GM12801 (cell line): ENCODE data around the gene G6PC2.

Experiments used
- TF ChIP-seq, protein P1 (sequence below): IDR thresholded peaks from one replicate; pipeline ENCODE4 v1.5.1; 2011; ENCODE audit warnings: control low read depth; ENCODE audit not compliant: insufficient read length; ENCODE audit errors: extremely low read depth

The G6PC2 gene

DNA sequence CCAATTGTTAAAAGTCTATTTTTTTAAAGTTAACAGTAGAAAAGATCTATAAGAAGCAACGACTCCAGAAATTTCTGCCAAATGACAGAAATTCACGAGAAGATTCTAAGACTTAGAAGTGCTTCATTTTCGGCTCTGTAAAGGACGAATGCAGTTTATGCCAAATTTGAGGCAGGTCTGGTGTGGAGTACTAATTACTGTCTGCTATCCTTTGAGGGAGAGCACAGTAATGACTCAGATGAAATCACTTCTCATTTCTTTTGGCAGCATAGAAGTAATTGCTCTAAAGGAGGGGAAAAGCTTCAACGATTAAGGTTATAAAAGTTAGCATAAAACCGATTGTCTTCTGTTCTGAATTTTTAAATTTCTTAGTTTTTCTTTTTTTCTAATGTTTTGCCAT, 11.4 kb downstream of the G6PC2 start:
- TF ChIP-seq, protein P1, sequence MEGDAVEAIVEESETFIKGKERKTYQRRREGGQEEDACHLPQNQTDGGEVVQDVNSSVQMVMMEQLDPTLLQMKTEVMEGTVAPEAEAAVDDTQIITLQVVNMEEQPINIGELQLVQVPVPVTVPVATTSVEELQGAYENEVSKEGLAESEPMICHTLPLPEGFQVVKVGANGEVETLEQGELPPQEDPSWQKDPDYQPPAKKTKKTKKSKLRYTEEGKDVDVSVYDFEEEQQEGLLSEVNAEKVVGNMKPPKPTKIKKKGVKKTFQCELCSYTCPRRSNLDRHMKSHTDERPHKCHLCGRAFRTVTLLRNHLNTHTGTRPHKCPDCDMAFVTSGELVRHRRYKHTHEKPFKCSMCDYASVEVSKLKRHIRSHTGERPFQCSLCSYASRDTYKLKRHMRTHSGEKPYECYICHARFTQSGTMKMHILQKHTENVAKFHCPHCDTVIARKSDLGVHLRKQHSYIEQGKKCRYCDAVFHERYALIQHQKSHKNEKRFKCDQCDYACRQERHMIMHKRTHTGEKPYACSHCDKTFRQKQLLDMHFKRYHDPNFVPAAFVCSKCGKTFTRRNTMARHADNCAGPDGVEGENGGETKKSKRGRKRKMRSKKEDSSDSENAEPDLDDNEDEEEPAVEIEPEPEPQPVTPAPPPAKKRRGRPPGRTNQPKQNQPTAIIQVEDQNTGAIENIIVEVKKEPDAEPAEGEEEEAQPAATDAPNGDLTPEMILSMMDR: no peak

DNA sequence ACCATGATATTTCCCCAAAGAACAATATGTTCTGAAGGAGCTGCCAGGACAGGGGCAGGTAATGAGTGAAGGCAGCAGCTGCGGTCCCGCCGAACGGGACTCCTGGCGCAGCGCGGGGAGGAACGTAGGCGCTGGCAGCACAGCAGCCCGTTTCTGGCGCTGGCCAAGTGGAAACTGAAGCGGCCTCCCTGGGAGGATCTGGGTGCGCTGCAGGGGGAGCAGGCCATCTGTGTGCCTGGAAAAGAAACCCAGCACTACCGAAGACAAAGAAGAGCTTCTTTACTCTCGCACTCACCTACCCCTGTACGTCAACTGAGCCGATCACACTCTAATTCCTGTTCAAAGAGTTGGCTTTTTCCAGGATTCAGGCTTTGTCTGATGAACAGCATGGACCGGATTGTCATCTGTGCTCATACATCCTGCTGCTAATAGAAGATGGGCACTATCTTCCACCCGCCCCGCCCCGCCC, 11.8 kb downstream of the G6PC2 start:
- TF ChIP-seq, protein P1: no peak

DNA sequence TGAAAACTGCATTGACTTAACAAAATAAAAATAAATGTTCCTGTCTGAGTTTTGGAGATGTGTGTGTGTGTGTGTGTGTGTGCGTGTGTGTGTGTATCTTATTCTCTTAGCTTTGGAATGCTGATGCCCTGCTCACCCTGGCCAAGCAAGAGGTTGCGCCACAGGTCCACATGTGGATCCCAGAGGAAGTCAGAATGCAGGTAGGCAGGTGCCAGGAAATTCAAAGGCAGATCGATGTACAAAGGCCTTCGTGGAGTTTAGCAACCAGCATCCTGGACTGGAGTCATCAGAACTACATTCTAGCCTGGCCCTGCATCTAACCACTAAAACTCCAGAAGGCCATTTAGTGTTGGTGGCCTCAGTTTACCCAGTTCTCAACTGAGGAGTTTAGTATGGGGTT, 12.4 kb downstream of the G6PC2 start:
- TF ChIP-seq, protein P1: no peak

DNA sequence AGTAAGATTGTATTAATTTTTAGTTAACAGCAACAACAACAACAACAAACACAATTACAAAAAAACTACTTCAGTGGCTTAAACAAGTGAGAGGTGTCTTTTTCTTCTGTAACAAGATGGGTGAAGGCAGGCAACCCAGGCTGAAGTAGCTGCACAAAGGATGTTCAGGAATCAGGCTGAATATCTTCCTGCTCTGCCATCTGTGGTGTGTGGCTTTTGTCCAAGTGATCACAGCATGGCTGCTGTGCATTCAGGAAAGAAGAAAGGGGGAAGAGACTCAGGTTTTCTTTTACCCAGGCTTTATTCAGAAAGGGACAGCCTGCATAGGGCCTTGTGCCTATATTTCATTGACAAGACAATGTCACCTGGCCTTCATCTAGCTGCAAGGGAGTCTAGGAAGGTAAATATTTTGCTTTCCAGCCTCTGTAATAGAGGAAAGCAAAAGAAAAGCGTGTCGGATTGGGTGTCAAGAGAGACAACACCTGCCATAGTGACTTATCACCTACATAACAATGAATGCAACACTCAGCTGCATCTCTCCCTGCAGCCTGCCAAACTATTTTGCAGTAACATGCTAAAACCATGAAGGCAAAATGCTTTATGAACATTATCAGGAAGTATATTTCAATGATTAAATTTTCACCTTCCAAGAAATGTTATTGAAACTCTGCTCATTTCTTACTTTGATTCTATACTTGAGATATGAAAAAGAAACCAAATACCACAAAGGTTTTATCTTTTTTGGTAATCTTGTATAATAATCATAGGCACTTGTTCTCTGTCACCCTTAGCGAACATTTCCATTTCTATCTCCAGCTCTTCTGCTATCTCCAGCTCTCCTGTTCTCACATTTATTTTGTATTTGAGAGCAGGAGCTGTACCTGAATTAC, 14.6 kb downstream of the G6PC2 start:
- TF ChIP-seq, protein P1: no peak

DNA sequence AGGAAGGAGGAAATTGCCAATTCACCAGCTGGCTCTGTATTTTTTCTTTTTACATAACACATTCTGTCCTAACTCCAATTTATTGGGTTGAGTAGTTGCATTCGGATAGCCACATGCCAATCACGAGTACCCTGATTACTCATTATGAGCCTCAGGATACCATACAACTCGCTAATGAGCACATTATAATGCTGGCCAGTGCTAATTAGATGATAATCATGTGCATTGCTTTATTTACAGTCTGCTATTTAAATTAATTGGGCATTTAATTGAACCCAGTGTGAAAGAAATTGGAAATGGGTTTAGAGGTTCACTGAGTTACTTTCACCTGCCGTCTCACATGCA, 15.2 kb downstream of the G6PC2 start:
- TF ChIP-seq, protein P1: no peak

DNA sequence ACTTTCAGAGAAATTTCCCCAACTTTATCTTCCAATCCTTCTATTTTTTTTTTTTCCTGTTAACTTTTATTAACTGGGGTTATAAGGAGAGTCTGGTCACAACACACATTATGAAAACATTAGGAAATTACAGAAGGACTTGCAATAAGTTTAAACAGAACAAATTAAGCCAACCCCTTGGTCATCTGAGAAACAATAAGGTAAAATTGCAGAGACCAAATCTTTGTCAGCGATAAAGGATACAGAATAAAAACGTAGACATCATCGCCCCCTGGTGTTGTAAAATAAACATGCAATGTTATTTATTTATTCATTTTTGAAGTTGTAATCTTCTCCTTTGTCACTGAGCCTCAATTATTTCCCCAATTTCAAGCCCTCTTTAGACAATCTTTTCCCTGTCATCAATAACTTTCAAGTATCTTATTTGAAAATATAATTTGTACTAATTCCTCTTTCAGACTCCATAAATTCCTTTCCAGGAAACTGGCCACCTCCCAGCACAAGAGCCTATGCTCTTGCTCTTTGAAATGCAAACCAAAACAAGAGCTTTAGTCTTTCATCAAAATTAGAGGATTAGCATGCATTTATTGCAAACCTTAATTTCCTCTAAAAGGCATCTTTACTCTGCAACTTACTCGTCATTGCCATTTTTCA, 19.5 kb downstream of the G6PC2 start:
- TF ChIP-seq, protein P1: no peak

DNA sequence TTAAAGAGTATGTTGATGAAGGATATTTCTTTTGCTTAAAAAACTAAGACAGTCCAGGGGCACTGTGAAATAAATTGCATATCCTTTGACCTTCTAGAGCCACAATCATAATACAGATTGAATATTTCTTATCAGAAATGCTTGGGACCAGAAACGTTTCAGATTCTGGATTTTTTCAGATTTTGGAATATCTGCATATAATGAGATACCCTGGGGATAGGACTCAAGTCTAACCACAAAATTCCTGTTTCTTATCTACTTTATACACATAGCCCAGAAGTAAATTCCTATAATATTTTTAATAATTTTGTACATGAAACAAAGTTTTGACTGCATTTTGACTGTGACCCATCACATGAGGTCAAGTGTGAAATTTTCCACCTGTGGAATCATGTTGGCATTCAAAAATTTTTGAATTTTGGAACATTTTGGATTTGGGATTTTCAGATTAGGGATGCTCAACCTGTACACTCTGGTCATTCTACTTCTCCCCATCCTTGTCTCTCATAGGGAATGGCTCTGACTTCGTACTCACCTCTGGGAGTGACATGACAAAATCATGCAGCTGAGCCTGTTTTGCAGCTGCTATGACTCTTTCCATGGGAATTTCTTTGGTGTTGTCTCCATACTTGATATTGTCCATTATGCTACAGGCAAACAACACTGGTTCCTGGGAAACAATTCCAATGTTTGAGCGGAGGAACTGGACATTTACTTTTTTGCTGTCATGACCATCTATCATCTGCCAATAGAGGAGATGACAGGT, 25.7 kb downstream of the G6PC2 start:
- TF ChIP-seq, protein P1: no peak
